NCI-H446 treated with DMSO at 0.1 percent for 48 hours (cell line): ENCODE measurements around the gene RAP2A.
A peak's percentile ranks its signal among the peaks of the same experiment; 100 is the strongest.

Experiments used
- DNase-seq: peaks from one replicate; lab custom pipeline; 2025; lab: John Stamatoyannopoulos, UW

The RAP2A gene

DNA sequence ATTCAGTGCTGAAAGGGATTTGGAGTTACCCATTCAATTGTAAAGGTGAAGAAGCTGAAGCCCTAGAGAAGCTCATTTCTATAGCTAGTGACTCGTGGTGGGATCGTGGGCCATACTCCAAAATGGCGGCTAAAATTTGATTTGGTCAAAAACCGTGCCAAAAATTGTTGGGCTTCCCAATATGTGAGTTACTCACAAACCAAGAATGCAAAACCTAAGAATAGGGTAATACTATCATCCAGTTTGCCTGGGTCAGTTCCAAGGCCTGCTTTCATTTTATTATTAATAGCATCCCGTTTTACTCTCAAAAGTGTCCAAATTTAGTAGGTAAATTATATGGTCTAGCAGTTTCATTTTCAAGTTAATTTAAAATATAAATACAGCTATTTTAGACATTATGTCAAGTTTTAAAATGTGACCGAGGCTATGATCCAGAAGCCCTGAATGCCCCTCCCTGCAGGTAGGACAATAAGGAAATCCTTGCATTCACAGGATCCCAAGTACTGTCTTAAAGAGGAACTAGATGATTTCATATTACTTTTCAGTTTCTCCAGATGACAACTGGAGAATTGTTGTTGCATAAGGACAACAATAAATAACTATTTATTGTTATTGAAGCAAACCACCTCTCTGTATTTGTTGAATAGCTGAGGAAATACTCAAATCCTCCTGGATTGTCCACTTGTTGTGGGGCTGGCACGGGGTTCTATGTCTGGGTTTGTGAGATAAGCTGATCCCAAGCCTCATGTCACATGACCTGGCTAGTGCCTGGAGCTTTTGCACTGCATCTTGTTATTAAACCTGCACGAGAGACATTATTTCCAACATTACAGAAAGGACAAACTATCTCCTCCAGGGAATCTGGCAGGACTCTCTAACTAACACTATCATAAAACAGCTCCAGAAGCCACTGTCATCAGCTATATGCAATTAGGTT lies 11.6 kb upstream of the RAP2A start:
- no peak for DNase-seq

- no peak for DNase-seq
These were observed 10.5 kb upstream of the RAP2A start for GRCh38 chr13:97423300-97424045.

GRCh38 chr13:97425590-97425989 lies 8.4 kb upstream of the RAP2A start:
- DNase-seq = no peak

- DNase-seq = no peak
These were observed 7.3 kb upstream of the RAP2A start for GRCh38 chr13:97426695-97427094.

GRCh38 chr13:97429681-97430081 lies 4.3 kb upstream of the RAP2A start:
- DNase-seq = peak; percentile 13

DNA sequence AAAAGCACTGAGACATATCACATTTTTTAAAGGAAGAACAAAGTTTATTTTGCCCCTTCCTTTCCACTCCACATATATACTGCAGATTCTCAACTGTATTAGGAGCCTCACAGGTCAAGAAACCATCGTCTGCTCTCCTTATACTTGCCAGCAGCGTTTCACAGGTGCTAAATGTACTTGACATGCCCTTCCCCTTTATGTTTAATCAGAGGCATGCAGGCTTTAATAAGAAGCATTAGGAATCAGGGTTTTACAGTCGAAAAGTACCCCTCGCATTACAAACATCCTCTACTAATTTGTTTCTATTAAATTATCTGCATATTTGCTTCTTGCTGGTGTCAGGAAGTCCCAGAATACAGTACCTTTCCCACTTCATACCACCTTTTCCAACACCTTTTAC lies 3.7 kb upstream of the RAP2A start:
- no peak for DNase-seq

- no peak for DNase-seq
These were observed 2.7 kb upstream of the RAP2A start for GRCh38 chr13:97431171-97431764.

GRCh38 chr13:97432232-97432916 lies 1.6 kb upstream of the RAP2A start:
- DNase-seq = no peak

DNA sequence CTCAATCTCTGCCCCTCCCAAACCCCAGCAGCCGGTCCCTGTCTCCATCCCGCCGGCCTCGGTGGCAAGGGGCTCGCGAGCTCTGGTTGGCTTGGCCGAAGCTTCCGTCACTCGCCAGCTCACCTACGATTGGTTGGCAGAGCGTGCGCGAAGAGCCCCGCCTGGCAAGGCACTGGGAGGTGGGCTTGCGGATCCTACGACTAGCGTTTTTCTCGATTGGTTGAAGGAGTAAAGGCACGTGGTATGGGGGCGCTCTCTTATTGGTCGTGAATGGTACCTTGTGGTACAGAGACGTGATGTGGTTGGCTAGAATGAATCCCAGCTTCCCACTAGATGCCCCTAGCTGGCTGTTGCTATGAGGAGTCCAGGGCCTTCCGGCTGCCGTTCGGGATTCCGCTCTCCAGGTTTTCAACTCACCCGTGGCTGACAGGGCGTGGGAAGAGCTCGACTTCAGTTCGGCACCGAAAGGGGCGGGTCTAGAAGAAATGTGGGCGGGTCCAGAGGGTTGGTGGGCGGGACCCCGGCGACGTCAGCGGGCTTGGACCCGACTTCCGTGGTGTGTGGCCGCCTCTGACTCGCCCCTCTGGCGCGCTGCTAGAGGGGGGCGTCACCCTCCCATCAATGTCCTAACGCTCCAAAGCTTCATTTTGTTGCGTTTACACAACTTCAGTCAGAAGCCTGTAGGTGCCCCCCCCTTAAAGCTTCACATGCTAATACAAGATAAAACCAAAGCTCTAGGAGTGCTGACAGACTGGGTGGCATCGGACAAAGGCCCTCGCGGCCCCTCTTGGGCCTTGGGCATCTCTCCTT lies 847 bp upstream of the RAP2A start:
- DNase-seq = peak; percentile 99

DNA sequence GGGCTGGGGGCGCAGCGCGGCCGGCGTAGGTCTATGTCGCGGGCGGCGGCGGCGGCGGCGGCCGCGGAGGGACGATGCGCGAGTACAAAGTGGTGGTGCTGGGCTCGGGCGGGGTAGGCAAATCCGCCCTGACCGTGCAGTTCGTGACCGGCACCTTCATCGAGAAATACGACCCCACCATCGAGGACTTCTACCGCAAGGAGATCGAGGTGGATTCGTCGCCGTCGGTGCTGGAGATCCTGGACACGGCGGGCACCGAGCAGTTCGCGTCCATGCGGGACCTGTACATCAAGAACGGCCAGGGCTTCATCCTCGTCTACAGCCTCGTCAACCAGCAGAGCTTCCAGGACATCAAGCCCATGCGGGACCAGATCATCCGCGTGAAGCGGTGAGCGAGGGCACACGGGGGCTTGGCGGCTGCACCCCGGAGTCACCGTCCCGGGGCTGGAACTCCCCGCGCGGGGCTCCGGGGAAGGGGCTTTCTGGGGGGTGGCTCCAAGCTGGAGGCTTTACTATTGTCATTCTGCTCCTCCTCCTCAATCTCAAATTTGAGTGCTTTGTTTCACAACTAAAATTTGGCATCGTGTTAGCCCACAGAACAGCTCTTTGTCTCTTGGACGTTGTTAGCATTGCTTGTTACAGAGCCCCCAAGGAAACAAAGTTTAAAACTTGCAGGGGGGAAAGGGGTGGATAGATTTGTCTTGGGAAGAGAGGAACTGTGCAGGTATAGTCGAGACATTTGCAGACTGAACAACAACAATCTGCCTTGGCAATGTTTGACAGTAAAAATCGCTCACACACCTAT lies 630 bp downstream of the RAP2A start:
- no peak for DNase-seq

DNA sequence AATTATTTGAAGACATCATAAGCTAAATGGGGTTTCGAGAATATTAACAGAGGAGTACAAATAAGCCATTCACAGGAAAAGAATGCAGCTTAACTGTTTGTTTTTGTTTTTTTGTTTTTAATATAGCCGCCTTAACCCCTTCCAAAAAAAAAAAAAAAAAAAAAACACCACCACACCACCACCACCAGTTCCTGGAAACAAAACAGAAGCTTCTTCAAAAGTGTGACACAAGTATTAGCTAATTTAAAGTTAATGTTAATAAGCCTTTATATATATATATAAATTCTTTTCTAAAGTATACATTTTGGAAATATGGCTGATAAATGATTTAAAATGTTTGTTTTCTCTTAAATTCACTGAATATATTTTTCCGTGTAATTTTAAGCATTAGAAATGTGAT lies 1.4 kb downstream of the RAP2A start:
- no peak for DNase-seq

DNA sequence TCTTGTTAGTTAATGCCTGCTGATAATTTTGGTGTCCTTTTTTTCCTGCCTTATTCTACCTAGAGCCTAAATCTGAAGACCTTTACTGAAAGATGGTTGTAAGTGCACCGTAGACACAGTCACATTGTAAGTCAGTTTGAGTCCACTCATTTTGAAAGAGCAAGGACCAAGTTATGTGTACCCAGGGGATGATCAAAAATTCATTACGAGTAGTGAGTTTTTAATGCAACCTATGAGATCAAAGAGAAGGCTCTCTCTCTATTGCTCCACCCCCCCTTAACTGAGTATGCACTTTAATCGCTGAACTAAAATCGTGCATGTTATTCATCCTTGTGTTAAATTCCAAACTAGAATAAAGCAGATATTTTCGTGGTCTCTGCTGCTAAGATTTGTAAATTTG lies 1.8 kb downstream of the RAP2A start:
- DNase-seq = no peak

DNA sequence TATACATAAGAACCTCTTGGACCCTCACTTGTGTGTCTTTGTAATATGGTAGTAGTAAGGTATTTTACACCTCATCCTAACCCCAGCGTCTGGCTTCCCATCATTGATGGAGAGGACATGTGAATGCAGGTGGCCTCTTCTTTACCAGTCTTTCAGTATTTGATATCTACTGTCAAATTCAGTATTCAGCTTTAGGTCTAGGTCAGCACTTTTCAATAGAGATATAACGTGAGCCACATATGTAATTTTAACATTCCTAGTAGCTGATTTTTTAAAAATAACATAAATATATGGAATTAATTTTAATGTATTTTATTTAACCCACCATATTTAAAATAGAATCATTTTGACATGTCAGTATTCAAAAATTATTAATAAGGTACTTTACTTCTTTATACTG lies 2.9 kb downstream of the RAP2A start:
- DNase-seq = no peak

DNA sequence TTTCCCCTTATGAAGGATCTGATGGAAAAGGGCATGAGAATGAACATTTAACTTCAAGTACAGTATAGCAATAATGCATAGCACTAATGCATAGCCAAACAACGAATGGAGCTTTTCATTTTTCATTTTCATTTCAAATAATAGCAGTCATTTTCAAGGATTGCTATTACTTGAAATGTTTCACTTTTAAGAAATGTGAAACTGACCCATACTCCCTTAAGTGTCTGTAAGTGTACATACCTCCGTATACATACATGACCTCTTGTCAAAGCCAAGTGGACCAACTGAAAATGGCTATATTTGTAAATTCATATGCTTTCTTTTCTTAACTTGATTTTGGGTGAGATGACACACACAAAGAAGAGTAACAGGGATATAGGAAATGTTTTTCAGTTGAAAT lies 3.8 kb downstream of the RAP2A start:
- DNase-seq = no peak

DNA sequence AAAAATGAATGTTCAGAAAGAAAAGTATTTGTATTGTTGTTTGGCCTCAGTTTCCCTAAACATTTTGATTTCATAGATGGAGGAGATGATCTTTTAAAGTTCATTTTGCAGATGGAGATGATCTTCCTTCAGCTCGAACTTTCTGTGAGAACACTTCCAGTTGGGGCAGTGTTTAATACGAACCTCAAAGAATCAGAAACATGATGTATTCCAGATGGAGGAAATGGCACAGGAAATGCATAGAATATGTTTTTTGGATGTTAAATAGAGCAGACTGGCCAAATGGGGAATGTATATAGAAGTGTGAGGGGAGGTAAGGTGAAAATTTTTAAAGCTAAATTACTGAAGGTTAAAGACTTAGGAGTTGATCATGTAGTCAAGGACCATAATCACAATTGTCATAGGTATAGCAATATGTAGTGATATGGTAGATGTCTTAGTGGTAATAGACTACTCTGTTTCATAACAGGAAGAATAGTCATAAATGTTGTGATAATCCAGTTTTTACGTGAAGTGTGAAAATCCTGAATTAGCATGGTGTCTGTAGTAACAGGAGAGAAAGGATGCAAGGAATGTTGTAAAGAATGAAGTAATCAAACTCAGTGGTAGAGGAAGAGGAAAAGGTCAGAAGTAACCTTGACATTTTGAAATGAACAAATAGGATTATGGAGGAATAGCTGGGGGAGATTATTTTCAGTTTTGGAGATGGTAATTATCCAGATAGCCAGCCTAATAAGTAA lies 5.1 kb downstream of the RAP2A start:
- DNase-seq = no peak

DNA sequence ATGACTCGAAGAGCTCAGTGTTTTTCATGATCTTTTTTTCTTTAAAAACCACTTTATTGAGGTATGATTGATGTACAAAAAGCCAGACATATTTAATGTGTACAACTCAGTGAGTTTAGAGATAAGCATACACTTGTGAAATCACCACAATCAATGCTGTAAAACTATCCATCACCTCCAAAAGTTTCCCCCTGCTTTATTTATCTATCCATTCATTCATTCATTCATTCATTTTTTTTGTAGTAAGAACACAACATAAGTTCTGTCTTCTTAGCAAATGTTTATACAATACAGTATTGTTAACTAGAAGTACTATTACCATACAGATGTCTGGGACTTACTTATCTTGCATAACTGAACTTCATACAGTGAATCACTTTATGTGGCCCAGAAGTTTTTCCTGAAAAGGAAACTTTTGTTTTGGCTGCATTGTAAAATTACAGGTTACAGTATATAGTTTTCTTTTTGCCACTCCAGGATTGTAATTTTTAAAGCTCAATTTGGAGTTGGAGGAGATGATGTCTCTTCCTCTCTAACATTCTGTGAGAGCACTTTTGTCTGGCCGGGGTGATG lies 6.7 kb downstream of the RAP2A start:
- no peak for DNase-seq

DNA sequence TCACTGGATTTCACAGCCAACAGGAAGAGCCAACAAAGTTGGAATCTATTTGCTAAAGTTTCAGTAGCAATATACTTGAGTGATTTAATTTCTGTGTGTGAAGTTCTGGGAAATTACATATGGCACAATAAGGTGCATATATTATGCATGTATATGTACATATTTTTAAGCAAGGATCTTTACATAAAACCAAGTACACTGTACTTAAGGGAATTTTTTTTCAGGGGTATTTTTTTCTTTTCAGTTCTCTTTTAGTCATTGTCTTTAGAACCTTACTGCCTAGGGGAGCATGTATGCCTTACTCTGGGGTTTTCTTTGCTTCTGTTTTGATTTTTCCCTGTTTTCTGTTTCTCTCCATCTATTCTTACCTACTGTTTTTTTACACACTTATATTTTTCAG lies 7.4 kb downstream of the RAP2A start:
- no peak for DNase-seq

- DNase-seq = no peak
These were observed 11.7 kb downstream of the RAP2A start for GRCh38 chr13:97445522-97446187.

DNA sequence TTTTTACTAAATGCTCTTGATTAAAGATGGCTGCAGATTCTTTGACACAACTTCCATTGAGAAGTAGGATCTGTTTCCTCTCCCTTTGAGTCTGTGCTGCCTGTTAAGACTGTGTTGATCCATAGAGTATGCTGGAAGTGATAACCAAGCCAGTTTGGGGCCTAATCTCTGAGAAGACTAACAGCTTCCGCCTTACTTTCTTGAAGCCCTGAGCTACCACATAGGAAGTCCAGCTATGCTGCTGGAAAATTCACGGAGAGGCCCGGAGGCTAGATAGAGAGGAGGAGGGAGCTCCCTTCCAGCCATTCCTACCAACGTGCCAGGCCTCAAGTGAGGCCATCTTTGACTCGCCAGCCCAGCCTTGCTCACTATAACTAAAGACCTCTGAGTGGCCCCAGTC lies 12.5 kb downstream of the RAP2A start:
- DNase-seq = no peak
